Fibroblast of lung (primary cell): ENCODE data around the gene DLGAP1. TPM values are rescaled to one million over a fixed set of nuclear protein-coding genes. Genes with fewer than 3 reads are reported as not detected.

Experiments used
- DNase-seq, 2 donors: peaks; one replicate each; pipeline versions ENCODE4 v3.0.0 to v3.0.0-alpha.2; 2010; ENCODE audit warnings: low read depth in 2 of 2
- H2AFZ ChIP-seq: 2 replicates; pipeline ENCODE4 v1.5.1; 2012; ENCODE audit warnings: low read length, control low read depth, inconsistent platforms
- H3K27ac ChIP-seq: 2 replicates; pipeline ENCODE4 v1.5.1; 2011; ENCODE audit warnings: low read length, control low read depth; ENCODE audit not compliant: insufficient read depth
- H3K27me3 ChIP-seq: 2 replicates; pipeline ENCODE4 v1.5.1; 2011; ENCODE audit warnings: mild to moderate bottlenecking, low read length; ENCODE audit not compliant: control insufficient read depth, insufficient read depth
- H3K36me3 ChIP-seq: 2 replicates; pipeline ENCODE4 v1.5.1; 2011; ENCODE audit warnings: low read length; ENCODE audit not compliant: control insufficient read depth, insufficient read depth
- H3K4me1 ChIP-seq: 2 replicates; pipeline ENCODE4 v1.5.1; 2011; ENCODE audit warnings: low read length; ENCODE audit not compliant: control insufficient read depth, insufficient read depth; ENCODE audit errors: extremely low read depth
- H3K4me2 ChIP-seq: 2 replicates; pipeline ENCODE4 v1.5.1; 2011; ENCODE audit warnings: low read length, control low read depth; ENCODE audit not compliant: insufficient read depth; ENCODE audit errors: extremely low read depth
- H3K4me3 ChIP-seq, 4 experiments: fragments of 200-600 bp in 1 of 4; sonication (generic) in 1 of 4; replicated peaks in 1 of 4; 2 replicates each; pipeline ENCODE4 v1.5.1; 2011 to 2016; ENCODE audit warnings: low read length in 4 of 4, low read depth in 3 of 4, mild to moderate bottlenecking in 3 of 4, control low read depth in 2 of 4, inconsistent platforms in 1 of 4, mixed read lengths in 1 of 4; ENCODE audit not compliant: insufficient read depth in 1 of 4; ENCODE audit errors: control extremely low read depth in 1 of 4
- H3K79me2 ChIP-seq: 2 replicates; pipeline ENCODE4 v1.5.1; 2012; ENCODE audit warnings: mild to moderate bottlenecking, low read length, inconsistent platforms; ENCODE audit not compliant: control insufficient read depth, insufficient read depth
- H3K9ac ChIP-seq: 2 replicates; pipeline ENCODE4 v1.5.1; 2011; ENCODE audit warnings: mild to moderate bottlenecking, low read length, control low read depth; ENCODE audit not compliant: insufficient read depth
- H3K9me3 ChIP-seq: 2 replicates; pipeline ENCODE4 v1.5.1; 2012; ENCODE audit warnings: low read depth, low read length; ENCODE audit not compliant: control insufficient read depth, insufficient read depth
- H4K20me1 ChIP-seq: 2 replicates; pipeline ENCODE4 v1.5.1; 2011; ENCODE audit warnings: low read length; ENCODE audit not compliant: control insufficient read depth, insufficient read depth; ENCODE audit errors: extremely low read depth
- EZH2 ChIP-seq: IDR thresholded peaks from 2 replicates; pipeline ENCODE4 v1.5.1; 2012; ENCODE audit warnings: low read length, control low read depth, mild to moderate bottlenecking; ENCODE audit errors: missing control alignments
- polyA plus RNA-seq, 2 donors: library from polyadenylated mRNA; depleted of rRNA in 1 of 2; stranded (reverse) in 1 of 2; unstranded in 1 of 2; fragments of >200 nt; gene quantifications; 2 replicates each; pipeline ENCODE4 v1.2.1, GENCODE V29; 2011 to 2012; ENCODE audit warnings: missing spikeins in 1 of 2
- total RNA-seq: library from RNA; depleted of rRNA; stranded (reverse); fragments of >200 nt; gene quantifications from 2 replicates; pipeline ENCODE4 v1.2.1, GENCODE V29; 2014
- TF ChIP-seq, protein P1 (sequence below), 2 donors: IDR thresholded peaks in 1 of 2; conservative IDR thresholded peaks in 1 of 2; 1 replicate in 1 of 2; 2 replicates in 1 of 2; pipeline ENCODE4 v1.5.1; 2011 to 2012; ENCODE audit warnings: low read length in 2 of 2, control low read depth in 1 of 2, inconsistent platforms in 1 of 2, low read depth in 1 of 2, mild to moderate bottlenecking in 1 of 2

The DLGAP1 gene
- total and polyA plus RNA-seq, 2 donors (not counting 1 experiment from before 2014, with no cell fraction given): 0.16 to 0.17 TPM

DNA sequence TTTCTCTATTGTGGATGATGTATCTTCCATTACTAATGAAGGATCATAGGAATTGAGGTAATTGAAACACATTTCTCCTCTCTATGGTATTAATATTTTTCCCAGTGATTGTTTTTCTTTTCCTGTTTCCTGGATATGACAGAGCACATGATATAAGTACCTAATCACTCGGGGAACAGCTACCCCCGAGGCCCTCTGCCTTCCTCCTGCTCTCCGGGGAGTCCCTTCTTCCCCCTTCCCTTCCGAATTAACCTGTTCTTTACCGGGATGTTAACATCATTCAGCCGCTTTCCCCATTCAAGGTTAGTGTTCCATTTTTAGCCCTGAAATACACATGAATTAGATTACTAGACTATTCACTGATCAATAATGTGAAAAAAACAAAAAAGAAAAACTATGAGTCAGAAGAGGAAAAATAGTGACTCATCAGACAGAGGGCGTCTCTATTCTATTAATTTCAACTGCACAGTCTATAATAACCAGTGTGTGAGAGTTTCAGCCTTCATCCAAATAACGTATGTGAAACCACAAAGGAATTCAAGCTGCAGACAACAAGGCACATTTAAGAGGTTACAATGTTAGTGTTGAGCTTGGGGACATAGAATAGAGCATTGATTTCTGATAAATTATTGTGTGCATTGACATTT, 450.8 kb downstream of the DLGAP1 start:
- Histone ChIP-seq H3K4me3 (no peak overlapping the region), H3K4me1 (no peaks in the 10 kb centered on the region), H3K9me3 (no peaks in the 10 kb centered on the region), H3K27ac (no peak overlapping the region), H3K9ac (no peak overlapping the region), H2AFZ (no peak overlapping the region), H3K4me2 (no peak overlapping the region), H4K20me1 (no peaks in the 10 kb centered on the region), H3K36me3 (no peaks in the 10 kb centered on the region), H3K27me3 (no peaks in the 10 kb centered on the region), H3K79me2 (no peaks in the 10 kb centered on the region)
- TF ChIP-seq, protein P1, sequence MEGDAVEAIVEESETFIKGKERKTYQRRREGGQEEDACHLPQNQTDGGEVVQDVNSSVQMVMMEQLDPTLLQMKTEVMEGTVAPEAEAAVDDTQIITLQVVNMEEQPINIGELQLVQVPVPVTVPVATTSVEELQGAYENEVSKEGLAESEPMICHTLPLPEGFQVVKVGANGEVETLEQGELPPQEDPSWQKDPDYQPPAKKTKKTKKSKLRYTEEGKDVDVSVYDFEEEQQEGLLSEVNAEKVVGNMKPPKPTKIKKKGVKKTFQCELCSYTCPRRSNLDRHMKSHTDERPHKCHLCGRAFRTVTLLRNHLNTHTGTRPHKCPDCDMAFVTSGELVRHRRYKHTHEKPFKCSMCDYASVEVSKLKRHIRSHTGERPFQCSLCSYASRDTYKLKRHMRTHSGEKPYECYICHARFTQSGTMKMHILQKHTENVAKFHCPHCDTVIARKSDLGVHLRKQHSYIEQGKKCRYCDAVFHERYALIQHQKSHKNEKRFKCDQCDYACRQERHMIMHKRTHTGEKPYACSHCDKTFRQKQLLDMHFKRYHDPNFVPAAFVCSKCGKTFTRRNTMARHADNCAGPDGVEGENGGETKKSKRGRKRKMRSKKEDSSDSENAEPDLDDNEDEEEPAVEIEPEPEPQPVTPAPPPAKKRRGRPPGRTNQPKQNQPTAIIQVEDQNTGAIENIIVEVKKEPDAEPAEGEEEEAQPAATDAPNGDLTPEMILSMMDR (conservative IDR thresholded peaks at IDR 0.05 in 1 of 2, IDR thresholded peaks at IDR 0.05 in 1 of 2; ENCODE audit: low read depth in 1 of 2, low read length in 2 of 2): no peak
- TF ChIP-seq EZH2: no peak
- DNase-seq: peak; percentile 52 to 58

DNA sequence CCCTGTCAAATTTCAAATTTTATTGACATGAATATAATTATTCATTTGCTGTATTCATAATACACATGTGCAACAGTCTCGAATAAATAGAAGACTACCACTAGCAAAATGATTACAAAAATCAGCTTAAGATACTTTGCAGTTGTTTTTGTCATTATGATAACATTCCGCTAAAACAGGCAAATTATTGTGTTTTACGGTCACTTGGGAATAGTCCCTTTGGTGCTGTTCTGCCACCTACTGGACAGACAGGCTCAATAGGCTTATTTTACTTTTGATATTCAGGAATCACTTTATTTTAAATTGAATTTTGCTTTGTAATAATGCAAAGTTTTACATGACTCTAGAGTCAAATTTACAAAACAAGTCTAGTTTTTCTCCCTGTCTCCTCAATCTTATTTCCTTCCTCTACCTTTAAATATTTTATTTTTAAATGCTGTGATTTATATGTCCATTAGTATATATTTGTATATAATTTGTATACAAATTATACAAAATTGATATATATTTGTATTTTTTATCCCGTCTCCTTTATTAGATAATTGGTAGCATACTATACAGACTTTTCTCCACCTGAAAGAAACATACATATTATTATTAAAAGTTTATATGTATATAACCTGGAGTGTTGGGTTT, 456.3 kb downstream of the DLGAP1 start:
- DNase-seq: peak; percentile 45 to 80
- H3K9ac ChIP-seq: no peak overlapping the region
- H3K27me3 ChIP-seq: no peaks in the 10 kb centered on the region
- no peak overlapping the region for H2AFZ ChIP-seq
- no peaks in the 10 kb centered on the region for H3K9me3 ChIP-seq
- H3K36me3 ChIP-seq: no peaks in the 10 kb centered on the region
- peaks cover 2% of the 10 kb centered on the region for H3K4me1 ChIP-seq
- H4K20me1 ChIP-seq: no peaks in the 10 kb centered on the region
- TF ChIP-seq, protein P1 (conservative IDR thresholded peaks at IDR 0.05 in 1 of 2, IDR thresholded peaks at IDR 0.05 in 1 of 2; ENCODE audit: low read depth in 1 of 2, low read length in 2 of 2): peak; percentile 84 to 87
- TF ChIP-seq EZH2: no peak
- H3K4me2 ChIP-seq: peak overlapping the region; percentile 23
- no peak overlapping the region for H3K27ac ChIP-seq
- H3K4me3 ChIP-seq: no peak overlapping the region
- H3K79me2 ChIP-seq: no peaks in the 10 kb centered on the region

DNA sequence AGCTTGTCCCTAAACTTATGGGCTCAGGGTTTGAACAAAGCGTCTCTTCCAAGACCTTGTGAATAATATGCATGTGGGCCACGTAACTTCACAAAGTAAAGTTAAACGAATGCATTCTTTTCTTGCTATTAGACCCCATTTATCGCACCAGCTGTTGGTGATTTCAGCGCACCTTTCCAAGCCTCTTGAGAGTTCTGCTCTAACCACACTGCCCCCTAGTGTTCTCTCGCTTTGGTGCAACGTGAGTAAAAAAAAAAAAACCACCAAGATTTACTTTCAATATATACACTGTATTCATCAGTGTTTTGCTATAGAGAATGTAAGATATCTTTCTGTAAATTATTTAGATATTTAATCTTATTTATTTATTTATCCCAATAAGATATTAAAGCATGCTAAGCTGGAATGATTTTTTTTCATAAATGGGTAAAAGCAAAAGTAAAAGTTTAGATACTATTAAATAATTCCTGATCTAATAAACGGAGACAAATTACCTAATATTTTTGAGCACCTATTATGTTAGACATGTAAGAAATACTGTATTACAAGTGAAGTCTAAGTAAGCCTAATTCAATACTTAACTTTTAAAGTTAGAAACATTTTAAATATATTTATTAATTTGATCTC, 459.5 kb downstream of the DLGAP1 start:
- Histone ChIP-seq H3K79me2 (no peaks in the 10 kb centered on the region), H4K20me1 (no peaks in the 10 kb centered on the region), H3K4me1 (peaks cover 2% of the 10 kb centered on the region), H3K4me2 (peak overlapping the region; percentile 35), H3K27ac (no peak overlapping the region), H3K4me3 (no peak overlapping the region), H3K9me3 (no peaks in the 10 kb centered on the region), H3K36me3 (no peaks in the 10 kb centered on the region), H2AFZ (no peak overlapping the region), H3K9ac (no peak overlapping the region), H3K27me3 (no peaks in the 10 kb centered on the region)
- peak; percentile 62 to 83 for DNase-seq
- TF ChIP-seq, protein P1 (conservative IDR thresholded peaks at IDR 0.05 in 1 of 2, IDR thresholded peaks at IDR 0.05 in 1 of 2; ENCODE audit: low read depth in 1 of 2, low read length in 2 of 2): peak; percentile 88 to 95
- TF ChIP-seq EZH2: no peak
